ENCODE data around the gene COA1.

GRCh38 chr7:43701929-43702328 is 27.4 kb downstream of the COA1 start:
- no peak for TF ChIP-seq CTCF (IDR thresholded peaks at IDR 0.05)
- no peak for TF ChIP-seq REST (IDR thresholded peaks at IDR 0.05; ENCODE audit: insufficient read depth in 1 of 2, low read depth in 2 of 2, low read length in 1 of 2)
- no peak for TF ChIP-seq POLR2AphosphoS5 (IDR thresholded peaks at IDR 0.05; ENCODE audit: low read depth, low read length)
- TF ChIP-seq SIN3A (IDR thresholded peaks at IDR 0.05; ENCODE audit: borderline replicate concordance, insufficient read depth, low read depth, low read length): no peak
